ENCODE measurements around the gene COG5.

The COG5 gene

GRCh38 chr7:107212725-107213124, 351.0 kb downstream of the COG5 start:
- DNase-seq, result no peak

GRCh38 chr7:107210400-107210799, 353.3 kb downstream of the COG5 start:
- no peak for DNase-seq

DNA sequence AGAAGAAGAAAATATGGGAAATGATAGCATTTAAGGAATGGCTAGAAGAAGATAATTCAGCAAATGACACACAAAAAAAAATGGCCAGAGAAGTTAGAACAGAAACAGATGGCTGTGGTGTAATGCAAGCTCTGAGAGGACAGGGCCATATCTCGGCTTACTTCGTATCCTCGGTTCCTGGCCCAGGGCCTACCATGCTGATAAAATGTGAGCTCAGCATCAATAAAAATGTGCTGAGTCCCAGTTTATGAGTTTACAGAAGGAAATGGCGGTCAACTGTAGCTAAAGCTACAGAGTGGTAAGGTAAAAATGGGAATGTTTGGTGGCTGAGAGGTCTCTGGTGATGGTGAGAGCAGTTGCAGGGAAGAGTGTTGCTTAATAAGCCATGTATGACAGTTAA, 354.2 kb downstream of the COG5 start:
- DNase-seq, result no peak

- DNase-seq, result no peak
These were observed 355.2 kb downstream of the COG5 start for GRCh38 chr7:107208563-107208962.

DNA sequence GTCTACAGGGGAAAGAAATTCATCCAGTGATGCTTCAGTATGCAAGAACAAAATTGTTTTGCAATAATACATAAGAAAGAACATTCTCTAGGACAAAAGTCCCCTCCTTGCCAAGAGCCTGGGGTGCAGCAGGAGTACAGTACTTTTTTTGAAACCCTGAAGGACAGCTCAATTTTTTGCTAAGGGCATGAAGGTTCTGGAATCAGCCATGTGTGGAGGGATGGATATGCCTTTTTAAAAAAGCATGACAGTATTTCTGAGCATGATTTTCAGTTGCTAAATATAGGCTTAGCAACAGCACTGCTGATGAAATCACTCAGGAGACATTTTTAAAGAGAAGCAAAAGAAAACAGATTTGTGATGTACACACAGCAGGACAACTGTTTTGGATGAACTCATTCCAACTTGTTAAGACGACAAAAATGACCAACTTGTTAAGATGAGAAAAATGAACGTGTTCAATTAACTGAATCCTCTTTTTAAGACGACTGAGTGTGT, 355.6 kb downstream of the COG5 start:
- DNase-seq, result no peak

GRCh38 chr7:107207459-107207858, 356.3 kb downstream of the COG5 start:
- DNase-seq, result no peak

DNA sequence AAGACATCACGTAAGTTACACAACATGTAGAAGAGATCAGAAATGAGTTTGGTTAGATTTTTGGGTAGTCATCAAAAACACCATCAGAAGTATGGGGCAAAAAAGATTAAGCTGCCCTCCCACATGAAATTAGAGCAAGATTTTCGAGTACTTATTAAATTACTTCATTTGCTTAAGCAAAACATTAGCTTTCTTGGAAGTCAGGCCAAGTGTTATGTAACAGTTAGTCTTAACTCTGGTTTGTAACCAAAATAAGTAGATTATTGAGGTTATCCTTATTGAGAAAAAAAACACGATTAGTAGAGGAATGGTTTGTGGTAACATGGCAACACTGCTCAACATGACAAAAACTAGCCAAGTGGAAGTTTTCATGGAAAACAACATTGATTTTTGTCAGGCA, 357.0 kb downstream of the COG5 start:
- no peak for DNase-seq

DNA sequence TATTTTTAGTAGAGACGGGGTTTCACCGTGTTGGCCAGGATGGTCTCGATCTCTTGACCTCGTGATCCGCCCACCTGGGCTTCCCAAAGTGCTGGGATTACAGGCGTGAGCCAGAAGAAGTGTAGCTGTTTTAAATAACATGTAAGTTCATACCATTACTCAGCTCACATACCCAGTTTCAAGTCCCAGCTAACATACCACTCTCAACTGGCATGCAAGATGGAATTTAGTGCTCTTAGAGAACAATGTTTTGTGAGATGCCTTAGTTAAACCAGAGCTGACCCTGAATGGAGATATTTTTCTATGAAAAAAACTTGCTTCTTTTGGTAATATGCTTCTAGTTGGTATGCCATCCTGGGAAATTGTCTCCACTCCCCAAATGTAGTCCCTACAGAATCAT, 357.6 kb downstream of the COG5 start:
- DNase-seq, result no peak

GRCh38 chr7:107203607-107204006, 360.1 kb downstream of the COG5 start:
- DNase-seq, result no peak

- peak; percentile 46 for DNase-seq
These were observed 361.8 kb downstream of the COG5 start for GRCh38 chr7:107201795-107202450.

DNA sequence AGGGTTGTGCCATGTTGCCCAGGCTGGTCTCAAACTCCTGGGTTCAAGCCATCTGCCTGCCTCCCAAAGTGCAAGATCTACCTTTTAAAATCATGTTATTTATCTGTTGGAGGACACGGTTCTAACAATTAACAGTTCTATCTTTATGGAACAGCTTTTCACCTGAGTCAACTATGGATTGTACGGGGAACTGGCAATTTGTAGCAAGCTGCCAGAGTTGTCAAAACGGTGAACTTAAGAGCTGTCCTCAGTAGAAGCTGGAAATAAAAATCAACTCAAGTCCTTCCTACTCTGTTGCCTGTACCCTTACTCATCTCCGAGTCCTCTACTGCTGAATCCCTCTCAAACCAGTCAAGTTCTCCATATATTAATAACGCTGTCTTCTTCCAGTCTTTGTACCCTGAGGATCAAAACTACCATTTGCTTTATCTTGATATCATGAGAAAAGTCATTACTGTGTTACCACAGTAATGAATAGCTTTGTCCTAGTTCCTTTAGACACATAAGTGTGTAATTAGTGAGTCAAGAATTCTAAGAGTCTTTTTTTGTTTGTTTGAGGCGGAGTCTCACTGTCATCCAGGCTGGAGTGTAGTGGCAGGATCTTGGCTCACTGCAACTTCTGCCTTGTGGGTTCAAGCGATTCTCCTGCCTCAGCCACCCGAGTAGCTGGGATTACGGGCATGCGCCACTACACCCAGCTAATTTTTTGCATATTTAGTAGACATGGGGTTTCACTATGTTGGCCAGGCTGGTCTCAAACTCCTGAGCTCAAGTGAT, 366.7 kb downstream of the COG5 start:
- DNase-seq, result no peak

GRCh38 chr7:107194052-107194451, 369.7 kb downstream of the COG5 start:
- DNase-seq, result no peak

GRCh38 chr7:107190090-107190489, 373.6 kb downstream of the COG5 start:
- DNase-seq, result no peak

DNA sequence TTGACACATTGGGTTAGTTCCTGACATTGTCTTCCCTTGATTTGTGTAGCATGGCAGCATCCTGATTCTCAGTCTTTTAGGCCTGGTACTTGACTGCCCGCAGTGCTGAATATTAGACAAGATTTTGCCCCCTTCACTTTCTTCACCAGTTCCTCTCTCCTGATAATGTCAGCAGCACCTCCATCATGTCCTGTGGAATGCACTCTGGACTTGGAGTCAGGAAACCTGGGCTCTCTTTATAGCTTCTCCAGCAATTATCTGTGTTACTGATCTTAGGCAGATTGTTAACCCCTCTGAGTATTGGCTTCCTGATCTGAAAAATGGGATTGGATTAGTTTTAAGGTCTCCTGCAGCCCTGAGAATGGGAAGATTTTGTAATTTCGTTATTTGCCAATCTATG, 375.9 kb downstream of the COG5 start:
- DNase-seq, result no peak

DNA sequence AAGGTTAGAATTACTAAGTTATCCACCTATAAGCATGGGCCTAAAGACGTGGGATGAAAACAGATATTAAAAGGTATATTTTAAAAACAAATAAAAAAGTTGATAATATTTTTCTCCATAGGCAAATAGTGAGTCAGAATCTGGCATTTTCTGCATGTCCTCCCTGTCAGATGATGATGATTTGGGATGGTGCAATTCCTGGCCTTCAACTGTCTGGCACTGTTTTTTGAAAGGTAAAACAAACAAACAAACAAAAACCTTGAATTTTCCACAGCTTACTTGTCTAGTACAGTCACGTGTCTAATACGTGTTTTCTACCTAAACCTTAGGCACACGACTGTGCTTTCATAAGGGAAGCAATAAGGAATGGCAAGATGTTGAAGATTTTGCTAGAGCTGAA, 377.5 kb downstream of the COG5 start:
- DNase-seq, result no peak

DNA sequence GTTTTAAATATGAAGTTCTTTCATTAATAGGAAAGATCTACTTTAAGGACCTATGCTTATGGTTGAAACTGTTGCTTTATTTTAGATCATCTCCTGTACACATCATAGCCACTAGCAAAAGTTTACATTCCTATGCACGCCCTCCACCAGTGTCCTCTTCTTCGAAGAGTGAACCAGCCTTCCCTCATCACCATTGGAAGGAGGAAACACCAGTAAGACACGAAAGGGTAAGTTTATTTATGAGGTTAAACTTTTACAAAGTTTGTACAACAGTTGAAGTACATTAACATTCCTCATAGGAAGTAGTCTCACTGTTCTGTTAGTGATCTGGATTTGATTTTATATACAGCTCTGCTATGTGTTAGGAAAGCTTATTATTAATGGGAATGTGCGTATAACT, 378.0 kb downstream of the COG5 start:
- no peak for DNase-seq

- DNase-seq, result no peak
These were observed 382.5 kb downstream of the COG5 start for GRCh38 chr7:107181172-107181571.

GRCh38 chr7:107180378-107180777, 383.3 kb downstream of the COG5 start:
- DNase-seq, result peak; percentile 38

- peak; percentile 32 for DNase-seq
These were observed 384.2 kb downstream of the COG5 start for GRCh38 chr7:107179326-107180164.

- DNase-seq, result no peak
These were observed 389.9 kb downstream of the COG5 start for GRCh38 chr7:107173691-107174406.

DNA sequence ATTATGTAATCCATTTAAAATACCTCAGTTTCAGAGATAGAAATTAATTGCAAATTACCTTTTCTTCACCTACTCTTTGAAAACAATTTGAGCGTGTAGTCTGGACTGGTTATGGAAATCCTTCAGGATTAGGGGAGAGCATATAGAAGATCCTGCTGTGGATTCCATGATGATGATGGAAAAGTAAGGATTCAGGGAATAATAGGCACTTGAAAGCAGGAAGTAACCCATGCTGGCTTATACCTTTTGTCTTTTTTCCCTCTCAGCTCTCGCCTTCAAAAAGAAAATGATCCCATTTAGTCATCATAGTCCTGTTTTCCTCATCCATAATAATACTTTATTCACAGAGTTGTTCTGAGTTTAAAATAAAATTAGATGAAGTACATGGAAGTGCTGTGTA, 390.5 kb downstream of the COG5 start:
- DNase-seq, result no peak

DNA sequence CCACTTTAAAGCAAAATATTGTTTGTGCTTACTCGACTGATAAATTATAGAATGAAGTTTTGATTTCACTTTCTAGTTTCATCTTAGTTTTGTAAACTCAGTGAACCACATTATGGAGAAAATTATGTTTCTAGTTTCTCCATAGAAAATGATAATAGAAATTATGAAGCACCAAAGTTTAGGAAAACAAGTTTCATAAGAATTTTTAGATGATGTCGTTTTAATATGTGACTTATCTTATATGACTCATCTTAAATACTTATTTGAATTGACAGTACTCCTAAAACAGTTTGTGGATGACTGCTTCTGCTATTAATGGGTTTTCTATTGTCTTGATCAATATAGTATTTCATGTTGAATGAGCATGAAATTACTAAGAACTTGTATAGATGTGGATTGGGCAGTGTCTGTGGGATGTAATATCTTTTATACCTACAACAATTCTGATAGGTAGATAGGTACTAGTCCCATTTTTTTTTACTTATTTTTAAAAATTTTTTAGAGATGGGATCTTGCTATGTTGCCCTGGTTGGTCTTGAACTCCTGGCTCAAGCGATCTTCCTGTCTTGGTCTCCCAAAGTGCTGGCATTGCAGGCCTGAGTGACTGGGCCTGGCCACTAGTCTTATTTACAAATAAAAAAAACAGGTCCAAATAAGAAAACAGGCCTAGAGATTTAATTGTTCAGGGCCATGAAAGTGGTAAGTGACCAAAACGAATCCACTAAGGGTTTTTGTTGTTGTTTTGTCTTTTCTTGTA, 391.3 kb downstream of the COG5 start:
- DNase-seq, result no peak

All from left hindlimb (tissue), 1 donor.